HEK293 (cell line): ENCODE results near the gene LRIG3.

Experiments used
- CTCF ChIA-PET: fragments of 350-600 bp; formaldehyde crosslinking; extraction: SDS; loops from one replicate; lab custom pipeline; 2021; ENCODE audit warnings: antibody characterized with exemption; lab: Yijun Ruan, JAX
- POLR2A ChIA-PET: fragments of 300-600 bp; formaldehyde crosslinking; extraction: SDS; loops from one replicate; lab custom pipeline; 2020; ENCODE audit warnings: antibody characterized with exemption, inconsistent platforms; lab: Yijun Ruan, JAX
- H3K27ac ChIP-seq: fragments of 200-500 bp; sonication (Bioruptor generic); 2 replicates; pipeline ENCODE4 v1.5.1; 2014; ENCODE audit warnings: low read depth, low read length, control low read depth, inconsistent platforms; ENCODE audit errors: extremely low read depth
- H3K36me3 ChIP-seq, 2 experiments: fragments of 200-500 bp in 1 of 2; sonication (Bioruptor generic) in 1 of 2; 1 replicate in 1 of 2; 2 replicates in 1 of 2; pipeline ENCODE4 v1.5.1; 2014 to 2017; ENCODE audit warnings: inconsistent platforms in 2 of 2, low read length in 2 of 2; ENCODE audit not compliant: control insufficient read depth in 2 of 2, insufficient read depth in 1 of 2
- H3K4me1 ChIP-seq: fragments of 200-500 bp; sonication (Bioruptor generic); 2 replicates; pipeline ENCODE4 v1.5.1; 2014; ENCODE audit warnings: mild to moderate bottlenecking, low read length, inconsistent platforms; ENCODE audit not compliant: control insufficient read depth, insufficient read depth
- H3K4me3 ChIP-seq: 2 replicates; pipeline ENCODE4 v1.5.1; 2011; ENCODE audit warnings: low read depth, mild to moderate bottlenecking, control low read depth, low read length, moderate library complexity
- H3K9me3 ChIP-seq: fragments of 200-500 bp; sonication (Bioruptor generic); 2 replicates; pipeline ENCODE4 v1.5.1; 2014; ENCODE audit warnings: low read depth, low read length, inconsistent platforms; ENCODE audit not compliant: control insufficient read depth, insufficient read depth
- BCL11A ChIP-seq: fragments of 450-650 bp; formaldehyde crosslinking; IDR thresholded peaks from 2 replicates; pipeline ENCODE4 v1.5.1; 2016; ENCODE audit warnings: low read depth, missing biosample characterization, missing genetic modification characterization
- GLI4 ChIP-seq: fragments of 450-650 bp; formaldehyde crosslinking; IDR thresholded peaks from 2 replicates; pipeline ENCODE4 v1.5.1; 2016; ENCODE audit warnings: missing biosample characterization, missing genetic modification characterization
- KLF17 ChIP-seq: fragments of 450-650 bp; formaldehyde crosslinking; IDR thresholded peaks from 2 replicates; pipeline ENCODE4 v1.5.1; 2016; ENCODE audit warnings: missing biosample characterization, missing genetic modification characterization
- KLF8 ChIP-seq: fragments of 450-650 bp; formaldehyde crosslinking; IDR thresholded peaks from 2 replicates; pipeline ENCODE4 v1.5.1; 2016; ENCODE audit warnings: missing biosample characterization, missing genetic modification characterization
- PRDM2 ChIP-seq: fragments of 450-650 bp; formaldehyde crosslinking; IDR thresholded peaks from 2 replicates; pipeline ENCODE4 v1.5.1; 2016; ENCODE audit warnings: missing biosample characterization, missing genetic modification characterization, borderline replicate concordance
- PRDM6 ChIP-seq: fragments of 450-650 bp; formaldehyde crosslinking; IDR thresholded peaks from 2 replicates; pipeline ENCODE4 v1.5.1; 2017; ENCODE audit warnings: missing biosample characterization, missing genetic modification characterization
- SETDB1 ChIP-seq: IDR thresholded peaks from one replicate; pipeline ENCODE4 v1.6.1; 2017; ENCODE audit warnings: mild to moderate bottlenecking, low read length, moderate library complexity, mixed read lengths; ENCODE audit not compliant: insufficient read length
- SP3 ChIP-seq: fragments of 450-650 bp; formaldehyde crosslinking; IDR thresholded peaks from 2 replicates; pipeline ENCODE4 v1.5.1; 2016; ENCODE audit warnings: missing biosample characterization, missing genetic modification characterization
- ZBTB21 ChIP-seq: fragments of 450-650 bp; formaldehyde crosslinking; IDR thresholded peaks from 2 replicates; pipeline ENCODE4 v1.5.1; 2017; ENCODE audit warnings: missing biosample characterization, missing genetic modification characterization
- ZNF146 ChIP-seq: fragments of 450-650 bp; formaldehyde crosslinking; IDR thresholded peaks from 2 replicates; pipeline ENCODE4 v1.5.1; 2016; ENCODE audit warnings: missing biosample characterization, missing genetic modification characterization
- ZNF169 ChIP-seq: fragments of 450-650 bp; formaldehyde crosslinking; IDR thresholded peaks from 2 replicates; pipeline ENCODE4 v1.5.1; 2016; ENCODE audit warnings: missing biosample characterization, missing genetic modification characterization
- ZNF175 ChIP-seq: fragments of 450-650 bp; formaldehyde crosslinking; IDR thresholded peaks from 2 replicates; pipeline ENCODE4 v1.5.1; 2016; ENCODE audit warnings: missing biosample characterization, missing genetic modification characterization
- ZNF211 ChIP-seq: fragments of 450-650 bp; formaldehyde crosslinking; IDR thresholded peaks from 2 replicates; pipeline ENCODE4 v1.5.1; 2016; ENCODE audit warnings: low read depth, missing biosample characterization, missing genetic modification characterization
- ZNF248 ChIP-seq: fragments of 450-650 bp; formaldehyde crosslinking; IDR thresholded peaks from 2 replicates; pipeline ENCODE4 v1.5.1; 2017; ENCODE audit warnings: missing biosample characterization, missing genetic modification characterization
- ZNF350 ChIP-seq: fragments of 450-650 bp; formaldehyde crosslinking; IDR thresholded peaks from 2 replicates; pipeline ENCODE4 v1.5.0; 2017; ENCODE audit warnings: missing biosample characterization, mild to moderate bottlenecking, missing genetic modification characterization
- ZNF423 ChIP-seq: fragments of 450-650 bp; formaldehyde crosslinking; IDR thresholded peaks from 2 replicates; pipeline ENCODE4 v1.5.1; 2016; ENCODE audit warnings: missing biosample characterization, missing genetic modification characterization
- ZNF677 ChIP-seq: fragments of 450-650 bp; IDR thresholded peaks from 2 replicates; pipeline ENCODE4 v1.5.0; 2018; ENCODE audit warnings: missing biosample characterization, mild to moderate bottlenecking, missing genetic modification characterization, moderate library complexity
- ZNF776 ChIP-seq: fragments of 450-650 bp; formaldehyde crosslinking; IDR thresholded peaks from 2 replicates; pipeline ENCODE4 v1.5.0; 2017; ENCODE audit warnings: missing biosample characterization, missing genetic modification characterization, borderline replicate concordance
- ZNF792 ChIP-seq: fragments of 450-650 bp; formaldehyde crosslinking; IDR thresholded peaks from 2 replicates; pipeline ENCODE4 v1.5.1; 2016; ENCODE audit warnings: missing biosample characterization, missing genetic modification characterization

Gene LRIG3

GRCh38 chr12:58883576-58884334 lies 36.5 kb downstream of the LRIG3 start:
- POLR2A ChIA-PET: interaction anchor here (0.8 kb wide), 1 partner anchor 25 kb away, joined by 3 read pairs; no protein-coding TSS in a partner anchor
- Histone ChIP-seq H3K9me3 (no peaks in the 10 kb centered on the region), H3K4me1 (0 out of 2 replicates have a peak, but pooled peaks cover 4% of the 10 kb centered on the region), H3K27ac (no peak overlapping the region), H3K36me3 (peaks cover 68 to 94% of the 10 kb centered on the region in 2 experiments), H3K4me3 (no peak overlapping the region)
- CTCF ChIA-PET: interaction anchor here (0.7 kb wide), 1 partner anchor 203 kb away, joined by 3 read pairs; no protein-coding TSS in a partner anchor
- TF ChIP-seq ZNF792 (tag by site-specific recombination) (no peak), BCL11A (tag by site-specific recombination) (no peak), SETDB1 (no peak), GLI4 (tag by site-specific recombination) (no peak), PRDM6 (tag by site-specific recombination) (no peak), KLF8 (no peak), SP3 (tag by site-specific recombination) (no peak), ZNF776 (tag by site-specific recombination) (no peak), PRDM2 (tag by site-specific recombination) (no peak), ZBTB21 (tag by site-specific recombination) (no peak), ZNF211 (tag by site-specific recombination) (no peak), ZNF175 (tag by site-specific recombination) (no peak), KLF17 (tag by site-specific recombination) (no peak), ZNF248 (no peak), ZNF350 (tag by site-specific recombination) (no peak), ZNF146 (tag by site-specific recombination) (no peak)

GRCh38 chr12:58882826-58883225 lies 37.5 kb downstream of the LRIG3 start:
- Histone ChIP-seq H3K9me3 (no peaks in the 10 kb centered on the region), H3K27ac (no peak overlapping the region), H3K4me1 (peaks cover 1% of the 10 kb centered on the region; the same call in 1 of the 2 replicates), H3K36me3 (peaks cover 71 to 95% of the 10 kb centered on the region in 2 experiments), H3K4me3 (no peak overlapping the region)
- ChIA-PET POLR2A (no interaction called here), CTCF (interaction anchor here (0.7 to 1.0 kb wide), 2 partner anchors 204 to 342 kb away, joined by 3 to 4 read pairs; no protein-coding TSS in a partner anchor)
- TF ChIP-seq ZNF677 (tag by site-specific recombination) (no peak), ZNF169 (tag by site-specific recombination) (no peak), ZNF423 (no peak)
